Measurements from ENCODE around the gene SRRM1. TPM values are rescaled to one million over a fixed set of nuclear protein-coding genes. Genes with fewer than 3 reads are reported as not detected.

Gene SRRM1
- total and polyA plus RNA-seq, 9 of the 15 experiments (the other 6 are each of a cell fraction or from before 2014, with no cell fraction given), result 54.5 to 268 (median 115) TPM

DNA sequence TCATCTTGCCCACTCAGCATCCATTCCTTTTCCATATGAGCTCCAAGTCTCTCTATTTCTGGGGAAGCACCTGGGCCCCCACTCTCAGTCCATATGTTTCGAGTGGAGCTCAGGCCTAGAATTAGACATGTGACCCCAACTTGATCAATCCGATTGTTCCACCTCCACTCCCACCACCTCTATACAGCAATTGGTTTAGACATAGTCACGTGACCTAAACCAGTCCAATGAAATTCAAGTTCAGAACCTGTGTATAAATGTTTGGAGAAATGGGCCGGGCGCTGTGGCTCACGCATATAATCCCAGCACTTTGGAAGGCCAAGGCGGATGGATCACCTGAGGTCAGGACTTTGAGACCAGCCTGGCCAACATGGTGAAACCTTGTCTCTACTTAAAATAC is 72.6 kb downstream of the SRRM1 start (continued):
- TF ChIP-seq, protein P1, sequence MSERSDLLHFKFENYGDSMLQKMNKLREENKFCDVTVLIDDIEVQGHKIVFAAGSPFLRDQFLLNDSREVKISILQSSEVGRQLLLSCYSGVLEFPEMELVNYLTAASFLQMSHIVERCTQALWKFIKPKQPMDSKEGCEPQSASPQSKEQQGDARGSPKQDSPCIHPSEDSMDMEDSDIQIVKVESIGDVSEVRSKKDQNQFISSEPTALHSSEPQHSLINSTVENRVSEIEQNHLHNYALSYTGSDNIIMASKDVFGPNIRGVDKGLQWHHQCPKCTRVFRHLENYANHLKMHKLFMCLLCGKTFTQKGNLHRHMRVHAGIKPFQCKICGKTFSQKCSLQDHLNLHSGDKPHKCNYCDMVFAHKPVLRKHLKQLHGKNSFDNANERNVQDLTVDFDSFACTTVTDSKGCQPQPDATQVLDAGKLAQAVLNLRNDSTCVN (CRISPR knock-in tag; IDR thresholded peaks at IDR 0.05), result no peak
- TF ChIP-seq MAFG (tag; conservative IDR thresholded peaks at IDR 0.05) (0 out of 2 replicates have a peak, but pooled peaks have one; percentile 18), ZNF586 (CRISPR knock-in tag; conservative IDR thresholded peaks at IDR 0.05) (no peak), NFYB (IDR thresholded peaks at IDR 0.05; ENCODE audit: extremely low read depth, insufficient read length) (peak; percentile 60), CBFA2T2 (conservative IDR thresholded peaks at IDR 0.05) (peak; percentile 81), PHTF2 (CRISPR knock-in tag; IDR thresholded peaks at IDR 0.05) (no peak), ZNF830 (CRISPR knock-in tag; IDR thresholded peaks at IDR 0.05) (no peak)
- TF ChIP-seq, protein P2, sequence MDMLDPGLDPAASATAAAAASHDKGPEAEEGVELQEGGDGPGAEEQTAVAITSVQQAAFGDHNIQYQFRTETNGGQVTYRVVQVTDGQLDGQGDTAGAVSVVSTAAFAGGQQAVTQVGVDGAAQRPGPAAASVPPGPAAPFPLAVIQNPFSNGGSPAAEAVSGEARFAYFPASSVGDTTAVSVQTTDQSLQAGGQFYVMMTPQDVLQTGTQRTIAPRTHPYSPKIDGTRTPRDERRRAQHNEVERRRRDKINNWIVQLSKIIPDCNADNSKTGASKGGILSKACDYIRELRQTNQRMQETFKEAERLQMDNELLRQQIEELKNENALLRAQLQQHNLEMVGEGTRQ (CRISPR knock-in tag; IDR thresholded peaks at IDR 0.05), result peak; percentile 70
- TF ChIP-seq, protein P3, sequence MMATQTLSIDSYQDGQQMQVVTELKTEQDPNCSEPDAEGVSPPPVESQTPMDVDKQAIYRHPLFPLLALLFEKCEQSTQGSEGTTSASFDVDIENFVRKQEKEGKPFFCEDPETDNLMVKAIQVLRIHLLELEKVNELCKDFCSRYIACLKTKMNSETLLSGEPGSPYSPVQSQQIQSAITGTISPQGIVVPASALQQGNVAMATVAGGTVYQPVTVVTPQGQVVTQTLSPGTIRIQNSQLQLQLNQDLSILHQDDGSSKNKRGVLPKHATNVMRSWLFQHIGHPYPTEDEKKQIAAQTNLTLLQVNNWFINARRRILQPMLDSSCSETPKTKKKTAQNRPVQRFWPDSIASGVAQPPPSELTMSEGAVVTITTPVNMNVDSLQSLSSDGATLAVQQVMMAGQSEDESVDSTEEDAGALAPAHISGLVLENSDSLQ (IDR thresholded peaks at IDR 0.05), result no peak
